Aorta (tissue), 5 donors: Measurements from ENCODE around the gene TMEM81. TPM values are rescaled to one million over a fixed set of nuclear protein-coding genes. Genes with fewer than 3 reads are reported as not detected.

Source experiments
- ATAC-seq: fragments of 200-7000 bp; cut with Tn5 transposase; one replicate; pipeline ENCODE4 v1.9.1; 2022; ENCODE audit warnings: moderate library complexity; ENCODE audit not compliant: low FRiP score
- DNase-seq, 2 donors: peaks; one replicate each; pipeline ENCODE4 v3.0.0-alpha.2; 2020
- H3K27ac ChIP-seq, 2 donors: one replicate each; pipeline ENCODE4 v1.5.1; 2013; ENCODE audit warnings: low read length in 2 of 2, mild to moderate bottlenecking in 2 of 2, moderate library complexity in 2 of 2, control low read depth in 1 of 2, inconsistent platforms in 1 of 2, low read depth in 1 of 2
- H3K27me3 ChIP-seq, 2 donors: one replicate each; pipeline ENCODE4 v1.6.1; 2013; ENCODE audit warnings: control low read depth in 1 of 2, low read length in 1 of 2, mild to moderate bottlenecking in 1 of 2, moderate library complexity in 1 of 2; ENCODE audit not compliant: insufficient read depth in 2 of 2, control insufficient read depth in 1 of 2
- H3K36me3 ChIP-seq, 2 donors: one replicate each; pipeline ENCODE4 v1.6.1; 2013; ENCODE audit warnings: control low read depth in 1 of 2, low read length in 1 of 2, mild to moderate bottlenecking in 1 of 2; ENCODE audit not compliant: insufficient read depth in 2 of 2, control insufficient read depth in 1 of 2
- H3K4me1 ChIP-seq, 2 donors: one replicate each; pipeline ENCODE4 v1.6.1; 2013; ENCODE audit warnings: low read length in 2 of 2, control low read depth in 1 of 2, mild to moderate bottlenecking in 1 of 2, moderate library complexity in 1 of 2; ENCODE audit not compliant: insufficient read depth in 2 of 2, control insufficient read depth in 1 of 2
- H3K4me3 ChIP-seq, 2 donors: one replicate each; pipeline ENCODE4 v1.5.1; 2013; ENCODE audit warnings: low read length in 2 of 2, control low read depth in 1 of 2, mild to moderate bottlenecking in 1 of 2
- H3K9me3 ChIP-seq: one replicate; pipeline ENCODE4 v1.6.1; 2013; ENCODE audit warnings: mild to moderate bottlenecking, low read length; ENCODE audit not compliant: control insufficient read depth
- WGBS, 2 donors: extraction: QIAGEN DNeasy Blood & Tissue Kit; methylation state at CpG; one replicate each; pipeline ENCODE4 v1.1.7; 2013; 5-methylcytosine and 5-hydroxymethylcytosine counted together
- intact Hi-C, 2 donors: fragments of 100-400 bp; cut with DNase I; formaldehyde crosslinking; loops; one replicate each; pipeline versions ENCODE4 v1.14.2 to v1.15.0; 2022
- polyA plus RNA-seq, 2 donors: library from polyadenylated mRNA; stranded (reverse); fragments of 200-250 nt; gene quantifications; one replicate each; pipeline ENCODE4 v1.2.3, GENCODE V29; 2013
- total RNA-seq, 2 donors: library from RNA; stranded (reverse); fragmentation: NEBNext Ultra II Directional; extraction: Animal tissue kit (Norgen Biotek cat#: 25700); gene quantifications; one replicate each; pipeline ENCODE4 v1.2.1, GENCODE V29; 2021
- donor health status: healthy with polysubstance abuse.
- donor health status: Bipolar disorder and iron deficiency.
- donor health status: DM: no; HTN: no; CAD: no.
- donor health status: DM: no; HTN: no; CAD: no.
- donor health status: DM: yes; HTN: yes; CAD: no.

TMEM81 gene
- total and polyA plus RNA-seq, 4 donors: 1.1 to 4.1 (median 2.7) TPM

DNA sequence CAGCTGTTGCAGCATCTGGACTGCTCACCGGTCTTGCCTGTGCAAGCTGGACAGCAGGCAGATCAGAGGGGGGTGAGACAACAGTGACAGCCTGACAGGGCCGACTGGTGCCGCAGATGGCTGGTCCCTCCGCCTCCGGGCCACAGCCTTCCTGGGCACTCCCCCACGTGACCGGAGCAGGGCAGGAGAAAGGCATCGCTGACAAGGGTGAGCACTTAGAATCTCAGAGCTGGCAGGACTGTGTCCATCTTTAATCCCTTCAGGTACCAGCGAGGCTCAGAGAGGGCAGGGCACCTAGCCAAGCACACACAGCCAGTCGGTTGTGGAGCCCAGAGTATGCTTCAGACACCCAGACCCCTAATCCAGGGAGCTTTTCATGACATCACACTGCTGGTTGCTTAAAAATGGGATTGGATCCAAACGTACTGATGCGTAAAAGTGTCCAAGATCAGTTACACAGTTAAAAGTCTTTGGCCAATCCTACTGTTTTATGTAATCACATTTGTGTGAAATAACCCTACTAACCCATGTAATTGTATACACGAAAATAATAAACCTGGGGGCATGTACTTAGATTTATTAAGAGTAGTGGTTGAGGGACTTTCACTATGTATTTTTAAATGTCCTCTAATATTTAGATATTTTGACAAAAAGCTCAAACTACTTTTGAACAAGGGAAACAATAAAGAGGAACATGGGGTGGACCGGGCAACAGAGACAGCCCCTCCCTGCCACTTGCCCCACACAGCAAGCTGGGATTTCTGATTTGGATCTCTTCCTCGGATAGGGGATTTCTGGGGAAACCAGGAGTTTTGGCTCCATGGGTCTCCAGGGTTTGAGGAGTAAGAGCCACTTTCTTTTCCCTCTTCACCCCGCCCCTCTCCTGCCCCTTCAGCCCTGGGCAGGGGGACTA lies 42.0 kb downstream of the TMEM81 start:
- 60 to 64% methylated on average over 16 of the region's 16 CpGs for WGBS, 2 donors
- intact Hi-C loops: no loop called here
- H3K4me3 ChIP-seq: no peak overlapping the region
- no peaks in the 10 kb centered on the region for H3K4me1 ChIP-seq
- H3K27ac ChIP-seq: no peak overlapping the region
- no peak for ATAC-seq
- no peaks in the 10 kb centered on the region for H3K36me3 ChIP-seq
- H3K9me3 ChIP-seq: no peaks in the 10 kb centered on the region
- no peaks in the 10 kb centered on the region for H3K27me3 ChIP-seq
- no peak for DNase-seq

DNA sequence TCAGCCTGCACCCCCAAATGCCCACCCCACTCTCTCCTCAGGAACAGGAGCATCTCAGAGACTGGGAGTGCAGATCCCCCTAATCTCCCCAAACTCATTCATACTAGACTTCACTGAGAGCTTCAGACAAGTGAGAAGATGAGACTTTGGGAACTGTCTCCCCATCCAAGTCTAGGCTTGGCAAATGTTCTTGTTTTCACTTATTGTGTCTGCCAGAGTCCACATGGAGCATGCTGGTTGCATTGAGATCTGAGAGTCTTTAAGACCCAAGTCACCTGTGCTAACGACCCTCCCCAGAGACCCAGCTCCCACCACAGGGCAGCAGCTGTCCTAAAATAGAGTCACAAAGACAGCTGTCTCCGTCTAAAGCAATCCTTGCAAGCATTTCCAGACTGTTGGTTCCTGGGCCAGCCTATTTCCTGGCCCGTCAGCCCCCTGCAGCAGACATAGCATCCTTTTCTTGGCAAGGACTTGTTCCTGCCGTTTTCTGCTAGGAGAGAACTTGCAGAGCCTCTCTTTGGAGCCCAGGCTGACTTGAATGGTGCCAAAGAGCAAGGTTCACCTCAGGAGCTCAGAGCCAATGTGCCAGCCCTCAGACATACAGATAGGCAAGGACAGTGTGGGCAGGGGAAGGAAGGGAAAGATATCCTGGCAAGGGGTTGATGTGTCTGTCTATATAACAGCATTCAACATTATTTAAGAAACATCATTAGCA lies 43.1 kb downstream of the TMEM81 start:
- Histone ChIP-seq H3K4me3 (no peak overlapping the region), H3K36me3 (no peaks in the 10 kb centered on the region), H3K4me1 (no peaks in the 10 kb centered on the region), H3K27ac (no peak overlapping the region), H3K27me3 (no peaks in the 10 kb centered on the region), H3K9me3 (no peaks in the 10 kb centered on the region)
- no peak for ATAC-seq
- no peak for DNase-seq
- intact Hi-C loops: no loop called here
- 19 to 27% methylated on average over 4 of the region's 4 CpGs for WGBS, 2 donors

- no peak overlapping the region for H3K27ac ChIP-seq
- no peaks in the 10 kb centered on the region for H3K9me3 ChIP-seq
- no peak for ATAC-seq
- 82 to 91% methylated on average over 6 of the region's 6 CpGs for WGBS, 2 donors
- no peak for DNase-seq
- no peaks in the 10 kb centered on the region for H3K27me3 ChIP-seq
- H3K4me1 ChIP-seq: no peaks in the 10 kb centered on the region
- intact Hi-C loops: no loop called here
- H3K4me3 ChIP-seq: no peak overlapping the region
- no peaks in the 10 kb centered on the region for H3K36me3 ChIP-seq
Measured at GRCh38 chr1:205038132-205038786, 46.0 kb downstream of the TMEM81 start.

GRCh38 chr1:205037539-205037938 lies 46.7 kb downstream of the TMEM81 start:
- Histone ChIP-seq H3K4me3 (no peak overlapping the region), H3K9me3 (no peaks in the 10 kb centered on the region), H3K27ac (no peak overlapping the region), H3K27me3 (no peaks in the 10 kb centered on the region), H3K36me3 (no peaks in the 10 kb centered on the region), H3K4me1 (no peaks in the 10 kb centered on the region)
- WGBS, 2 donors: 82 to 85% methylated on average over 9 of the region's 9 CpGs
- ATAC-seq (no peak), DNase-seq (no peak)
- intact Hi-C loops: no loop called here

Other genes starting within 250 kb of the TMEM81 start
- gene NFASC, start 213.6 kb downstream of the TMEM81 start, total RNA-seq: 10 to 100 TPM; 36.2 to 92.7 TPM
- gene NFASC, start 213.6 kb downstream of the TMEM81 start, polyA plus RNA-seq: 10 to 100 TPM in 1 of 2 donors, 1 to 10 TPM in 1; 4.3 to 29.3 TPM
- 1 to 10 TPM in 1 of 2 donors, under 1 TPM in 1; 0.16 to 1.3 TPM for gene CNTN2, start 41.2 kb downstream of the TMEM81 start, total RNA-seq
- gene CNTN2, start 41.2 kb downstream of the TMEM81 start, polyA plus RNA-seq: not detected
- gene RBBP5, start 37.5 kb upstream of the TMEM81 start, total RNA-seq: 10 to 100 TPM in 1 of 2 donors, 1 to 10 TPM in 1; 9.9 to 15.4 TPM
- gene RBBP5, start 37.5 kb upstream of the TMEM81 start, polyA plus RNA-seq: 1 to 10 TPM; 3.8 to 4.3 TPM
- gene DSTYK, start 127.2 kb upstream of the TMEM81 start, total RNA-seq: 10 to 100 TPM; 14.3 to 17.6 TPM
- gene DSTYK, start 127.2 kb upstream of the TMEM81 start, polyA plus RNA-seq: 1 to 10 TPM; 4.3 to 5.3 TPM
- gene TMCC2, start 143.5 kb upstream of the TMEM81 start, total RNA-seq: 1 to 10 TPM; 6.2 to 8.2 TPM
- gene TMCC2, start 143.5 kb upstream of the TMEM81 start, polyA plus RNA-seq: 1 to 10 TPM in 1 of 2 donors, under 1 TPM in 1; 0.69 to 1.0 TPM
- 1 to 10 TPM; 1.7 to 2.5 TPM for gene NUAK2, start 237.3 kb upstream of the TMEM81 start, total RNA-seq
- 1 to 10 TPM in 1 of 2 donors, under 1 TPM in 1; 0.49 to 3.0 TPM for gene NUAK2, start 237.3 kb upstream of the TMEM81 start, polyA plus RNA-seq